ENCODE measurements around the gene RTL5.

The RTL5 gene

DNA sequence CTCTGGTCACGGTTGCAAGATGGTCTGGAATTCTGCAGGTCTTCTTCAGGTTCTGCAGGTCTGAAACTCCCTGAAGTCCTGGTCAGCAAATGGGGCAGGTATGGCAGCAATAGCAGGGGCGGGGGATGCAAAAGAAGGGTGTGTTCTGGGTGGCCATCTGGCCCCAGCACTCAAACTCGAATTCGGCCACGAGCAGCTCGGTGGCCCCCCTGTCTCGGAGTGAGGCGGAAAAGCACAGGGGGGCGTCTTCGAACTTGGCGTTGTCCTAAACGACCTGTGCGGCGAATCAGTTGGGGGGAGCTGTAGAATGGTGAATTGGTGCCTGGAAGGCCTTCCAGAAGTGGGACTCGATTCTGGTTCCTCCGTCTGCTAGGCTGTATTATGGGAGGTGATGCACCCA is 2.1 kb downstream of the RTL5 start:
- no peak for DNase-seq

DNA sequence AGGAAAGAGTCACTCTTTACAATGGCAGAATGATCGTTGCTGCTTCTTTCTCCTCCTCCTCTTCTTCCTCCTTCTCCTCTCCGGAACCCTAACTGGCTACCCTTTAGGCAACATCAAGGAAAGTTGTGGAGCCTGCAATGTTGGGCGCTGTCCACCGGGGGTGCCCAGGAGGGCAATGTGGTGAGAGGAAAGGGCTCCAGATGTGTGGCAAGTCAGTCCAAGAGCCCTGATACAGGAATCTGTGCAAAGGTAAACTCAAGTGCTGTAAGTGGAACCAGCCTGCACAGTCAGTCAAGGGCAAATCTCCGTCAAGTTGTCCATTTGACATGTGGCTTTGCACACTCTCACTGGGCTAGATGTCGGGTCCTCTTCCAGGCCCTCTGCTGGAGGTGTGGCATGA is 2.8 kb downstream of the RTL5 start:
- no peak for DNase-seq

DNA sequence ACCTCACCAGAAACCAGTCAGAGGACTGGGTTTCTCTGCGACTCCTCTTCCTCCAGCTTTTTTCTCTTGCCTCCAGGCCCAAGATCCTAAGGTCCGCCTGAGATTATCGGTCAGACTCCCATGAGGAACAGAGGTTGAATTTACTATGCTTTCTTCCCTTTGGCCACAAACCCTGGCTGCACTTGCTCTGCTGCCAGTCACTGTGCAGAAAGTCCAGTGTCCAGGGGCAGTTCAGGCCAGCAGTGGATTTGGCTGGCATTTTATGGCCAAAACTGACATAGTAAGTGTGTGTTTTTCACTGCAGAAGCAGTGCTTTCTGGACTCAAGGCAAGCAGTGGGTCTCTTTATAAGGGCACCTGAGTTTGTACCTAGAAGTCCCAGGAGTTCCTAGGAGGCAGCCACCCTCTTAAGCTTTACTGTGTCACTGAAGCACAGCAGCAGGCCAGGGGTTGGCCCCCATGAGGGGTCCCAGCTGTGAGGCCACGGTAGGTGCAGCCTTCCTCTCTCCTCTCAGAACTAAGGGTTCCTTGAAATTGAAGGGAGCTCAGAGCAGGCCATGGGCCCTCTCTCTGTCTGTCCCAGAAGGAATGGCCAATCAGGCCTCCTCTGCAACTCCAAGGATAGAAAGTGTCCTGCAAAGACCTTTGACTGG is 3.4 kb downstream of the RTL5 start:
- no peak for DNase-seq

DNA sequence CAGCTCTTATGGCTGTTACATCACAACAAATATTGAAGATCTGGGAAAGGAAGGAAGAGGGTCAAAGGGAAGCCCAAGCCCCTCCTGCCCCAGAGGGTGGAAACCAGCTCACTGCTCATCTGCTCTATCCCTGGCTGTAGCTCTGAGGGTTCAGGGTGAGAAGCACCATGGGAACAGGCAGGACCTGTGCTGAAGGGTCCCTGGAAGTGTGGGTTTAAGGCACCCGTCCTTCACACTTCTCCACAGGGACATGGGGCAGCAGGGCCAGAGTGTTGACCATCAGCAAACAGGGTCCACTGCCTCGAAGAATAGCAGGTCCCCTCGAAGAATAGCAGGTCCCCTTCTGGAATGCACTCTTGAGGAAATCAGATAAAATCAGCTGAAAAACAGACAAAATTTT is 4.4 kb downstream of the RTL5 start:
- DNase-seq = no peak

GRCh38 chrX:72126539-72127140 is 5.1 kb downstream of the RTL5 start:
- DNase-seq = peak; percentile 78 to 83

- DNase-seq = no peak
Observed at GRCh38 chrX:72126048-72126415, 5.7 kb downstream of the RTL5 start.

DNA sequence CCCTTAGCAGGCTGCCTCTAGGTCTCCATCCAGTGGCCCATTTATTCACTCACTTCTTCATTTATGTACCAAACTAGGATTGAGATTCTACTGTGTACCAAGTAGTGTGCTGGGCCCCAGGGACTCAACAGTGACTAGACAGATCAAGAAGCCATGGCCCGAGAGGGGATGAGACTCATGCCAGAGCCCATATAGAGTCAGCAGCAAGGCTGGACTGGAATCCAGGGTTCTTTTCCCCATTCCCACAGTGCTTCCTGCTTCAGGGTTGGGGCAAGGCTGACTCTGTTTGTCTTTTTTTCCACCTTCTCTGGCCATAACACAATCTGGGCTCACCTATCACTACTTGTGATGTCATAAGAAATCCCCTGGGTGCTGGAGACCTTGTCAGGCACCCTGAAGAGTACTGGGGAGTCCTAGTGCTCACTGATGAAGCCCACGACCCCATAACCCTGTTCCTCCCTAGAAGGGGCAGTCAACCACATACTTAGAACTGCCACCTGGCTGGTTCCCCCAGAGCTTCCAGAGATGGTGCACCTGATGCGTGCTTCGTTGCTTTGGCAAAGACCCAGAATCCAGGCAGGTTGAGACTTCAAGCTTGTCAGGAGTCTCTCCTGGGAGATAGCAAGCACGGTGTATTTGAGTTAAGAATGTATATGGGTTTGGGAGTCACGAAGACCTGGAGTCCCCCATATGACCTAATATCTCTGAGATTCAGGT is 6.2 kb downstream of the RTL5 start:
- DNase-seq = no peak

- no peak for DNase-seq
Observed at GRCh38 chrX:72124540-72125201, 7.0 kb downstream of the RTL5 start.

DNA sequence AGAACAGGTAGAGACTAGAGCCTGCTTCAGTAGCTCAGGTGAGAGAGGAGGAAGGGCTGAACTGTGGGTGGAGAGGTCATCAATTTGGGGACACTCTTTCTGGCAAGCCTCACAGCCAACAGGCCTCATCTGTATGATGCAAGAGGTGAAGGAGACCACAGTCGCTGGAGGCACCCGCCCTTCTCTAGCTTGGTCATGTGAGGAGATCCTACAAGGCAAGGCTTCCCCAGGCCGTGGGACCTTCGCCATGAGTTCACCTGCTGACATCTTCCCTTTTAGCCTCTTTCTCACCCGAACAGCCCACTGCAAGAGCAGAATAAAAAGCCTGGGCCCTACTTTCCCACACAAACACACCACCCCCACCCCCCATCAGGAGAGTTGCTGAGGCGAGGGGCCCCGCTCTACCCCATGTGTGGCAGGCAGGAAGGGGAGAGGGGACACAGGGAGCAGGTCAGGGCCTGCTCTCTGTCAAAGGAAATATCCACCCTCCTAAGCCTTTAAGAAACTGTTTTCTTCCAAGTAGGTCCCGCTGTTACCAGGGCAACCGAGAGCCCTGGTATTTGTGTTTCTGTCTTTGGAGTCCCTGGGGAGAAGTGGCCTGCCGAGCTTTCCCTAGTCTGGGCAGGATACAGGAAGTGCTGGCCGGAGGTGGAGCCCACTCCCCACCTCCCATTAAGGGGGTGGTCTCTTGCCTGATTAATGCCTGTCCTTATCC is 8.1 kb downstream of the RTL5 start:
- DNase-seq = no peak

GRCh38 chrX:72122621-72123337 is 8.9 kb downstream of the RTL5 start:
- no peak for DNase-seq

- DNase-seq = peak in 1 of 2 experiments; percentile 23
Observed at GRCh38 chrX:72121383-72121782, 10.3 kb downstream of the RTL5 start.

- no peak for DNase-seq
Observed at GRCh38 chrX:72120837-72121236, 10.9 kb downstream of the RTL5 start.

GRCh38 chrX:72117636-72118210 is 14.0 kb downstream of the RTL5 start:
- no peak for DNase-seq

DNA sequence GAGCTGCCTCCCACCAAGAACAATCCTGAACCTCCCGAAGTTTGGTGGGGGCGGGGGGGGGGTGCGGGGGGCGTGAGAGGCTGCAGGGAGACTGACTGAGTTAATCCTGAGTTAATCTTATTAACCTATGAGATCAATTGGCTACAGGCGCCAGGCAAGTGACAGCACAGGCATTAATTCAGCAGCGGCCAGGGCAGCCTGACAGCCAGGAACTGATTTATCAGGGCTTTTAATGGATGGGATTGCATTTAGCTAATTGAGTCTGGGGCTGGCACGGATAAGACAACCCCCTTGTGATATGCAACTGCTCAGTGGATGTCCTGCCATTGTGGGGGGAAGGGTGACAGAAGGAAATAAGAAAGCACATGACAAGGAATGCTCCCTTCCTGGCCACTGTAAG is 16.3 kb downstream of the RTL5 start:
- DNase-seq = no peak

DNA sequence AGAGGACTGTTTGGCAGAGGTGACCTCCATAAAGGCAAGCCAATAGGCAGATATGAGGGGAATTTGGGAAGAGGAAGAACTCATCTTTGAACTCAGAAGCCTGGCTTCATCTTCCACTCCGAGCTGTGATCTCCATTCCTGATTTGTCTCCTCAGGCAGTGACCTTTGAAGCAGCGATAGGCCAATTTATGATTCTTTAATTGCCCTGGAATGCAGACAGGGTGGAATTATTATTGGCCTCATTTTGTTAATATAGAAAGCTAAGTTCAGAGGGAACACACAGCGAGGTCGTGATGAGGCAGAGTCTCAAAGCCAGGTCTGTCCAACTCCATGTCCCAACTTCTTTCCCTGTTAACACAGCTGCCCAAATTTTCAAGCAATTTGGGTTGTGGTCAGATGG is 16.9 kb downstream of the RTL5 start:
- DNase-seq = no peak

GRCh38 chrX:72114306-72114705 is 17.4 kb downstream of the RTL5 start:
- DNase-seq = no peak

- DNase-seq = no peak
Observed at GRCh38 chrX:72113461-72113860, 18.3 kb downstream of the RTL5 start.

- DNase-seq = no peak
Observed at GRCh38 chrX:72110876-72111708, 20.6 kb downstream of the RTL5 start.

- no peak for DNase-seq
Observed at GRCh38 chrX:72110051-72110875, 21.5 kb downstream of the RTL5 start.

- no peak for DNase-seq
Observed at GRCh38 chrX:72108666-72109065, 23.0 kb downstream of the RTL5 start.

All from activated CD4-positive, alpha-beta T cell treated with anti-CD3 and anti-CD28 coated beads, Interleukin-2, amount 50 U/mL, for 4 hours (primary cell).